Stimulated activated CD8-positive, alpha-beta memory T cell treated with anti-CD3 and anti-CD28 coated beads, Interleukin-4, amount 100 ng/mL, for 4 hours (primary cell): Measurements from ENCODE around the gene FSTL4.

Experiments used
- DNase-seq, 2 donors: peaks; one replicate each; pipeline ENCODE4 v3.0.0-alpha.2; 2020; ENCODE audit warnings: low read depth in 2 of 2, low spot score in 1 of 2

The FSTL4 gene

GRCh38 chr5:133391354-133392136, 220.8 kb downstream of the FSTL4 start:
- no peak for DNase-seq

DNA sequence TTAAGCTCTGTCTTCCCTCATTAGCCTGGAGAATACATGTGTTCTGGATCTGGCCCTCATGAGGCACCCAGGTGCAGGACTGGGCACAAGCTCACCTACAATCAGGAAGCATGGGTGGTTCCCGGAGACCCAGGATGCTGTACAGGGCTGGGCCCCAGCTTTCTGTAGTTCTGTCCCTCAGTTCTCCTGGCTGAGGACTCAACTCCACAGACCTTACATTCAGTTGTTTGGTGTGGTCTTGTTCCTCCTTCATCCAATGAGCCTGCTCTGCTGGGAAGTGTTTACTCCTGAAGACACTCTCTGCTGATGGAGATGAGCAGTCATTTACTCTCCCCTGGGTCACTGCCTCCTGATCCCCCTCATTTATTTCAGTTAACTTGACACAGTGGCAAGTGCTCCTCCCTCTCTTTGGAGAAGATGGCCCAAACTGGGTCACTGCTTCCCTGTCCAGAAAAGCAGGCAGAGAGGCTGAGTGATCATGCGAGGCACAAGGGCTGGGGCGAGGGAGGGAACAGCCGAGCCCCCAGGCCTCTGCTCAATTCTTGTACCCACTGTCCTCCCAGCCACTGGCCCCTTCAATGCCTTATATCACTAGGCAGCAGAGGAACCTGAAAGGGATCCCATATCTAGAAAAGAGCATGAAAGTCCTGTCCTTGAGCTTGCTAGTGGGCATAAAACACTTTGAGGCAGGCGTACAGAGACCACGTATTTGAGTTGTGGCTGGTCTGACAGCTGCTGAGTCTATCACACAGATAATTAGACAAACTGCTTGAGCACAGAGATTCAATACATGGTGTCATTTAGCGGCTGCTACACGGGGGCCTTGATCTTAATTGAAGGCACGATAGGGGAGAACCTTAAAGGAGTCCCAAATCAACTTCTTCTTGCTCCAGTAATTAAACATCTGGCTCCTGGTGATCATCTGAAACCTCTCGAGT, 221.7 kb downstream of the FSTL4 start:
- no peak for DNase-seq

GRCh38 chr5:133389066-133389590, 223.2 kb downstream of the FSTL4 start:
- DNase-seq = no peak

GRCh38 chr5:133387621-133388020, 224.7 kb downstream of the FSTL4 start:
- DNase-seq = no peak

- no peak for DNase-seq
These were observed 225.2 kb downstream of the FSTL4 start for GRCh38 chr5:133387091-133387490.

DNA sequence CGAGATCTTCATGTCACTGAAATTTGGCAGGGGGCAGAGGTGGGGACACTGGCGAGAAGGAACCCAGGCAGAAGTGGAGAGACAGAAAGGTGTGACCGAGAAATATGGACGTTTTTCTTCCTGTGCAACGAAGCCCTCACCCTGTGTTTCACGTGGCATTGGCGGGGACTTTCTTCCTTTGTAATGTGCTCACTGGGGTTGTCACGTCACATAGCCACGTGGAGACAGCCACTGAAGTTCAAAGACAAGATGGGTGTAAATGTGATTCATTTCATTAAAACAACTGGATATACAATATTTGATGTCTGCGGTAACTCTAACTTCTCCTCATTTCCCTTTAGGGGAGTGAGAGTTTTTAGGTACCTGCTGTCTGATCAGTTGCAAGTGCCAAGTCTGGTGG, 225.7 kb downstream of the FSTL4 start:
- no peak for DNase-seq

DNA sequence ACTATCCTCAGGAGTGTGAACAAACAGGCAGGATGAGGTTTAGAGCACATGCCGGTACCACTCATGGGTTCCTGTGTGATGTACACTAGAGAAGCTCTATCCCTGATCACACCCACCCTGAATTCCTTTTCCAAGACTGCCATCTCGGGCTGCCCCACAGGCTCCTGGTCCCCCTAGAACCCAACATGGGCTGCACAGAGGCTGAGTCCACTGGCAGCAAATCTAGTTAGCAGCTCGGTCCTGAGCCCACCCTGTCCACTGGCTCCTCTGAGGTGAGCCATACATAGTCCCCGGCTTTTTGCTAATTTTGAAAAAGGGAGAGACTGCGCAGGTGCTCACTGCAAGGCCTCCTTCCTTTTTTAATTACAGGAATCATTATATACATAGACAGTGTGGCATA, 227.0 kb downstream of the FSTL4 start:
- no peak for DNase-seq

GRCh38 chr5:133384903-133385302, 227.4 kb downstream of the FSTL4 start:
- no peak for DNase-seq

GRCh38 chr5:133384120-133384855, 228.1 kb downstream of the FSTL4 start:
- no peak for DNase-seq

- no peak for DNase-seq
These were observed 228.8 kb downstream of the FSTL4 start for GRCh38 chr5:133383580-133383939.

DNA sequence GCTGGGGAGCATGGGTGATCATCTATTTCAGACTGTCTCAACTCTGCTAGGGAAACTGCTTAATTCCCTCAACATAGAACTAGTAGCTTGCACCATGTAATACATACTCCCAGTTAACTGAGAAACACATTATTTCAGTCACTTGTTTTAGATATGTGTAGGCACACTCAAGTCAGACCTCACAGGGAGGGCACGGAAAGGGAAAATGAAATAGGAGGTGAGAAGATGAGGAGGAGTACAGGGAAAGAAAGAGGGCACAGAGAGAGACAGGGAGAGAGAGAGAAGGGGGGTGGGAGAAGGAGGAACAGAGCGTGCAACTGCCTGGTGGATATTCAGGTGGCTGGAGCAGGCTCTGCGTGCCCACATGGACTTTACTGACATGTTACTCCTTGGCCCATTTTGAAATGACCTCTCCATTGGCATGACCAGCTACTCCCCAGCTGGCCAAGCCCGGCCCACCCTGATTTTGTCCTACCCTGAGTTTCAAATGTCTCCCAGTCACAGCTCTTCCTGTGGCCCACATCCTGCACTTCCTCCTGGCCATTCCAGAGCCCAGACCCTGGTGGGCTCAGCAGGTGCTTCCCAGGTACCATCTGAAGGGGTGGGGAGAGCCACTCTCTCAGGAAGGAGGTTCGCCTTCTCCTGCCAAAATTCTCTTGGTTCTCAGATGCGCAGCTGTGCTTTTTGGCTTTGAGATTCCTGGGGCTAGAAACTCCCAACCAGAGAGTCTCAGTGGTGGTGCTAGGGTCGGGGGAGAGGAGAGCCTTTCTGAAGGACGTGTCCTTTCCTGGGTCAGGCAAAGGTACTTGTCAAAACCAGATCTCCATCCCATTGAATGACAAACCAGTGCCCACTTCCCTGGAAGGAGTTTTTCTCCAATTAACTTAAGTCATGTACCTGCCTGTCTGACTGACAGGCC, 229.4 kb downstream of the FSTL4 start:
- DNase-seq = no peak

DNA sequence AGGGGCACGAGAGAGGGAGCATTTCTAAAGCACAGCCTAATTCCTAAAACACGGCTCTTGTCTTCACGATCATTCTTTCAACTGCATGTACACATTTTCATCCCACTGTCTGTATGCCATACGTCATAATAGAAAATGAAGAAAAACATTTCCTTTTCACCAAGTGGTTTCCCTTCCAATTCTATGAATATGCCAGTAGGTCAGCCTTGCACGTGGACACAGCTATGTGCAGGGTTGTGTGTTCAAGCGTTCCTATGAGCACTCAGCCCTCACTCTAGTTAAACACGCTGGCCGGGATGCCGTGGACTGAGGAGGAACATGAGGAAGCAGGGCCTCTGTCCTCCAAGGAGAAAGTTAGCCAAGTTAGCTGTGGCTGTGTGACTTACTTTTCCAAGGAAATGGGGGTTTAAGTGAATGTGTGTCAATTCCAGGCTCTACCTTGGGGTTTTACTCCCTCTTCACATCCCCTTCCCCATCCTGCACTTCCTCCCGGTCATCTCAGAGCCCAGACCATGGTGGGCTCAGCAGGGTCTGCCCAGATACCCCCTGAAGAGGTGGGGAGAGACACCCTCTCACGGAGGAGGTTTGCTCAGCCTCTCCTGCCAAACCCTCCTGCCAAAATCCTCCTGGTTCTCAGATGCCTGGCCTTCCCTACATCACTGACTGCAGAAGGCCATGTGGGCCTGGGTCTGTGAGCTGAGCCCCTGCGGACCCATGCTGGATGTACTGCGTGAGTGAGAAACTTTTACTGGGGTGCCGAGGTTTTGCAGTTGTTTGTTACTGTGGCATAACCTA, 230.6 kb downstream of the FSTL4 start:
- DNase-seq = no peak

DNA sequence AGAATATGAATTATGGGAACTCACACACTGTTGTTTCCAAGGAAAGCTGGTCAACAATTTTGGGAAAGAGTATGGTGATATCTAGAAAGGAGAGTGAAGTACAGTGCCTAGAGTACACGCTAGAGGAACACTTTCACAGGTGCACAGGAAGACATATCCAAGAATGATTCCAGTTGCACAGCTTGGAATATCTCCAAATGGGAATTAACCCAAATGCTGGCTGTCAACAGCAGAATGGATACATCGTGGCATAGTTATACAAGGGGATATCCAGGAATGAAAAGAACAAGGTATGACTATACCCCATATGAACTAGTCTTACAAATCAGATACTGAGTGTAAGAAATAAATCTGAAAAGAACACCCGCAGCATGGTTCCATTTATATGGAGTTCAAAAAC, 231.3 kb downstream of the FSTL4 start:
- no peak for DNase-seq

- no peak for DNase-seq
These were observed 234.6 kb downstream of the FSTL4 start for GRCh38 chr5:133377736-133378135.

- DNase-seq = no peak
These were observed 235.4 kb downstream of the FSTL4 start for GRCh38 chr5:133376986-133377385.

DNA sequence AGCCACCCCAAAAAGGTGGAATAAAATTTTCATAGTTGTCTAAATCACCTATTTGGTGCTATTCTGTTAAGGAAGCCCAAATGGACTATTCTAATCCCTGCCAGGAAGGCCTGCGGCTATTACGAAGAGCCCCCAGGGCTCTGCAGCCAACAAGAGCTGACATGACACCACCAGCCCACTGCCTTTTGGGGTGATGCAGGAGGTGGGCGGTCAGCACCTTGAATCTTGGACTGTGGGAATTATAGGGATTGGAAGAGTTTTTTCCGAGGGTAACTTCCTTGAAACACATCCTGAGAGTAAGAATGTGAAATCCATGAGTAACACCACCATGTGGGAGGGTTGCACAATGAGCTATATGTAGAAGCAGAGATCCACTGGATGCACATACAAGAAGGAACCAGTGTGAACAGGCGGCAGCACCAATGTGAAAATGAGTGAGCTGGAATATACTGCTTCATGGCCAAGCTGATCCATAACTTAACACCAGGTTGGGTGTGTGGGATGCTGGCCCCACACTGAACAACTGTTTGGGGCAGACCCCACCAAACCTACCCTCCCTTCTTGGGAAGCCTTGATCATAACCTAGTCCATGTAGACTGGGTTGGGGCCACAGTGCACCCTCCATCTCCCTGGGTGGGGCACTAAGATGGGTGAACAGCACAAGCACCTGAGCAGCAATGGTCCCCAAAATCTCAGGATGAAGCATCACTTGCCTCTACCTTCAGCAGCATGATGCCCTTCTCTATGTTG, 239.0 kb downstream of the FSTL4 start:
- DNase-seq = no peak

DNA sequence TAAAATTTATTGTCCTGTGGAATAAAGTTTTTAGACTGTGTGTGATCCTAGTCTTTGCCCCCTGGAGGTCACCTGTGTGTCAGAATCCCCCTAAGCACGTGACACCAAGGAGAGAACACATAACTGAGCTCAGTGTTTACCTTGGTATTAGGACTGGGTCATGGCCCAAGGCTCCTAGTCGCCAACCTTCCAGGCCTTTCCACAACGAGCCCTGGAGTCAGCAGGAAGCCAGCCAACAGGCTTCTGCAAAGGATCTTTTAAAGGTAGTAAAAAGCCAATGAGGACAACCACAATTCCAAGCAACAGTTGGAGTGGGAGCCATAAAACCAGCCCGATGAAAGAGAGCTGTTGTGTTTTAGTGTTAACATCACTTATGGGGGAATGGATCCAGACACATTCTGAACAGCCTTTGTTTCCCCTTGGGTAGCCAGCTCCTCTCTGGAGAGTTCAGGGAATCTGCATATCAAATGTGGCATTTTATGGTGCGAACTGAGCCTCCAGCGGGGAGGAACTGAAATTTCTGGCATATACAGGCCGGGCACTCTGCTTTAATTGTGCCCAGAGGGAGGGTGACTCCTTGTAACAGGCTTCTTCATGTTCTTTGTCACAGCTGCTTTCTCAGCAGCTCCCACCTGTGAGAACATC, 239.9 kb downstream of the FSTL4 start:
- DNase-seq = no peak
